Measurements from ENCODE around the gene SNX8. TPM values are rescaled to one million over a fixed set of nuclear protein-coding genes. Genes with fewer than 3 reads are reported as not detected.

The SNX8 gene
- total RNA-seq, 4 donors from 2014 or later: 13.3 to 35.7 (median 22.1) TPM

GRCh38 chr7:2254429-2255144, 59.7 kb downstream of the SNX8 start:
- TF ChIP-seq CTCF (IDR thresholded peaks at IDR 0.05): no peak
- no peak for TF ChIP-seq POLR2A (IDR thresholded peaks at IDR 0.05)
- intact Hi-C loops (cut with DNase I; ENCODE audit: low total_unique reads): no loop called here
- no peak overlapping the region for H3K4me3 ChIP-seq (ENCODE audit: low read depth, poor library complexity, severe bottlenecking)
- no peak for DNase-seq (ENCODE audit: low spot score in 2 of 2)
- WGBS, 2 donors: 87 to 92% methylated on average over 16 to 31 of the region's 31 CpGs

GRCh38 chr7:2253525-2254244, 60.6 kb downstream of the SNX8 start:
- intact Hi-C loops (cut with DNase I; ENCODE audit: low total_unique reads): no loop called here
- WGBS, 2 donors: 89 to 91% methylated on average over 29 to 32 of the region's 32 CpGs
- H3K4me3 ChIP-seq (ENCODE audit: low read depth, poor library complexity, severe bottlenecking): no peak overlapping the region
- DNase-seq (ENCODE audit: low spot score in 2 of 2): no peak
- TF ChIP-seq POLR2A (IDR thresholded peaks at IDR 0.05) (no peak), CTCF (IDR thresholded peaks at IDR 0.05) (no peak)

GRCh38 chr7:2253021-2253420, 61.2 kb downstream of the SNX8 start:
- no peak for TF ChIP-seq CTCF (IDR thresholded peaks at IDR 0.05)
- TF ChIP-seq POLR2A (IDR thresholded peaks at IDR 0.05): no peak
- intact Hi-C loops (cut with DNase I; ENCODE audit: low total_unique reads): no loop called here
- no peak for DNase-seq (ENCODE audit: low spot score in 2 of 2)
- no peak overlapping the region for H3K4me3 ChIP-seq (ENCODE audit: low read depth, poor library complexity, severe bottlenecking)
- 88 to 92% methylated on average over 9 of the region's 9 CpGs for whole genome bisulfite sequencing, 2 donors

GRCh38 chr7:2251841-2252771, 62.1 kb downstream of the SNX8 start:
- intact Hi-C loops (cut with DNase I; ENCODE audit: low total_unique reads): no loop called here
- 81 to 84% methylated on average over 21 to 23 of the region's 24 CpGs for WGBS, 2 donors
- H3K4me3 ChIP-seq (ENCODE audit: low read depth, poor library complexity, severe bottlenecking): no peak overlapping the region
- TF ChIP-seq POLR2A (IDR thresholded peaks at IDR 0.05) (no peak), CTCF (IDR thresholded peaks at IDR 0.05) (no peak)
- DNase-seq (ENCODE audit: low spot score in 2 of 2): no peak

- TF ChIP-seq CTCF (IDR thresholded peaks at IDR 0.05): no peak
- TF ChIP-seq POLR2A (IDR thresholded peaks at IDR 0.05): no peak
- intact Hi-C loops (cut with DNase I; ENCODE audit: low total_unique reads): no loop called here
- no peak overlapping the region for H3K4me3 ChIP-seq (ENCODE audit: low read depth, poor library complexity, severe bottlenecking)
- DNase-seq (ENCODE audit: low spot score in 2 of 2): no peak
- 78 to 81% methylated on average over 10 of the region's 10 CpGs for WGBS, 2 donors
Measured at GRCh38 chr7:2251381-2251780, 62.9 kb downstream of the SNX8 start.

Data from lower leg skin (tissue), 4 donors.